ENCODE results near the gene ABCC6. TPM values are rescaled to one million over a fixed set of nuclear protein-coding genes. Genes with fewer than 3 reads are reported as not detected.

The ABCC6 gene
- total RNA-seq, 6 experiments from 2014 or later, result 0.18 TPM; not detected in 5

DNA sequence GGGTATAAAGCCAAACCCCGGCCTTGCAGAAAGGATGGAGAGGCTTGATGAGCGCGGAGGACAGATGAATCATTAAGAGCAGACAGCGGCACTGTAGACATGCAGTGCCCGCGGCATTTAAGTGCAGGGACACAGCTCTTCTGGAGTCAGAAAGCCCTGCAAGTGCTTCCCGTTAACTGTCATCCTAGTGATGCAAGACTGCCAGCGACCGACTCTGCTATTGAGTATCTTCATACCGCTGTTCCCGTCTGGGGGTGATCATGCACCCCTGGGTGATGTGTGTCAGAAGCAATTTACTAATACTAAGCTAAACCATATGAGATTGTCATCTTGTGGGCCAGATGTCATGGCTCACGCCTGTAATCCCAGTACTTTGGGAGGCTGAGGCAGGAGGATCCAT is 101.0 kb downstream of the ABCC6 start:
- H3K9me3 Mint-ChIP-seq, result peaks cover 16% of the 10 kb centered on the region
- no peak overlapping the region for H3K27ac Mint-ChIP-seq
- DNase-seq, result no peak
- no peak overlapping the region for H3K4me3 Mint-ChIP-seq
- H3K36me3 Mint-ChIP-seq (ENCODE audit: low read depth), result peaks cover 62% of the 10 kb centered on the region
- peaks cover 8% of the 10 kb centered on the region for H3K27me3 Mint-ChIP-seq (ENCODE audit: insufficient read depth)
- TF ChIP-seq, protein P1, sequence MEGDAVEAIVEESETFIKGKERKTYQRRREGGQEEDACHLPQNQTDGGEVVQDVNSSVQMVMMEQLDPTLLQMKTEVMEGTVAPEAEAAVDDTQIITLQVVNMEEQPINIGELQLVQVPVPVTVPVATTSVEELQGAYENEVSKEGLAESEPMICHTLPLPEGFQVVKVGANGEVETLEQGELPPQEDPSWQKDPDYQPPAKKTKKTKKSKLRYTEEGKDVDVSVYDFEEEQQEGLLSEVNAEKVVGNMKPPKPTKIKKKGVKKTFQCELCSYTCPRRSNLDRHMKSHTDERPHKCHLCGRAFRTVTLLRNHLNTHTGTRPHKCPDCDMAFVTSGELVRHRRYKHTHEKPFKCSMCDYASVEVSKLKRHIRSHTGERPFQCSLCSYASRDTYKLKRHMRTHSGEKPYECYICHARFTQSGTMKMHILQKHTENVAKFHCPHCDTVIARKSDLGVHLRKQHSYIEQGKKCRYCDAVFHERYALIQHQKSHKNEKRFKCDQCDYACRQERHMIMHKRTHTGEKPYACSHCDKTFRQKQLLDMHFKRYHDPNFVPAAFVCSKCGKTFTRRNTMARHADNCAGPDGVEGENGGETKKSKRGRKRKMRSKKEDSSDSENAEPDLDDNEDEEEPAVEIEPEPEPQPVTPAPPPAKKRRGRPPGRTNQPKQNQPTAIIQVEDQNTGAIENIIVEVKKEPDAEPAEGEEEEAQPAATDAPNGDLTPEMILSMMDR (IDR thresholded peaks at IDR 0.05), result no peak
- H3K4me1 Mint-ChIP-seq (ENCODE audit: low read depth), result no peaks in the 10 kb centered on the region

DNA sequence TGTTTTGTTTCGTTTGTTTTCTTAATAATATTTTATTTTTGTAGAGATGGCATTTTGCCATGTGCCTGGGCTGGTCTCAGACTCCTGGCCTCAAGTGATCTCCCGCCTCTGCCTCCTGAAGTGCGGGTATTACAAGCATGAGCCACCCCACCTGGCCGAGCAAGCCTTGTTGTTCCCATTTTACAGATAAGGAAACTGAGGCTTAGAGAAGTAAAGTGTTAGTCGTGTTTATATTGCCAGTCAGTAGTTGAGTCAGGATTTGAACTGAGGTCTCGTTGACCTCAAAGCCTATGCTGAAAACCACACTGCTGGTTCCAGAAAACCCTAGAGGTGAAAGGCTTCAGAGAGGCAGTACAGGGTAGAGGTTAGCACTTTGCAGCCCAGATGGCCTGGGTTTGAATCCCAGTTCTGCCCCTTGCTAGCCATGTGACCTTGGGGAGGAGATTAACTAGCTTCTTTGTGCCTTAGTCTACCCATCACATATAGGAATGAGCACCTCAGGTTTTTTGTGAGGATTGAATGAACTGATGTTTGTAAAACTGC is 102.0 kb downstream of the ABCC6 start:
- TF ChIP-seq, protein P1 (IDR thresholded peaks at IDR 0.05), result no peak
- H3K36me3 Mint-ChIP-seq (ENCODE audit: low read depth), result peaks cover 69% of the 10 kb centered on the region
- H3K9me3 Mint-ChIP-seq, result peaks cover 16% of the 10 kb centered on the region
- no peaks in the 10 kb centered on the region for H3K4me1 Mint-ChIP-seq (ENCODE audit: low read depth)
- H3K27ac Mint-ChIP-seq, result no peak overlapping the region
- H3K4me3 Mint-ChIP-seq, result no peak overlapping the region
- peaks cover 8% of the 10 kb centered on the region for H3K27me3 Mint-ChIP-seq (ENCODE audit: insufficient read depth)
- DNase-seq, result no peak

- Mint-ChIP-seq H3K9me3 (peaks cover 16% of the 10 kb centered on the region), H3K27ac (no peak overlapping the region), H3K4me1 (ENCODE audit: low read depth) (no peaks in the 10 kb centered on the region), H3K27me3 (ENCODE audit: insufficient read depth) (peaks cover 8% of the 10 kb centered on the region), H3K4me3 (no peak overlapping the region), H3K36me3 (ENCODE audit: low read depth) (peaks cover 65% of the 10 kb centered on the region)
- DNase-seq, result no peak
- TF ChIP-seq, protein P1 (IDR thresholded peaks at IDR 0.05), result no peak
These were observed 102.7 kb downstream of the ABCC6 start for GRCh38 chr16:16120382-16121184.

DNA sequence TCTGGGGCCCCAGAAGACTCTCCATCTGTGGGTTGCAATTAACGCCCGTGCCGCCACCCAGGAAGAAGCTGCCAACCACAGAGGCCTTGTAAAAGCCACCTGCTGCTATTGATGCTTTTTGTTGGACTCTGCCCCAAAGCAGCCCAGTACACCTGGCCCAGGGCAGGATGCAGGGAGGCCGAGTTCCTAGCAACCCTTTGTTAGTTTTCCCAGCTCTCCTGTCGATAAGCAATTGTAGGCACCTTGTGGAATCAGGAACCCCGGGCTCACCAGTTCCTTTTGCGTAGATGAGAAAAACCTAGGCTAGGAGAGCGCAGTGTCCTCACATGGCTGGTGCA is 103.3 kb downstream of the ABCC6 start:
- no peaks in the 10 kb centered on the region for H3K4me1 Mint-ChIP-seq (ENCODE audit: low read depth)
- H3K4me3 Mint-ChIP-seq, result no peak overlapping the region
- peaks cover 62% of the 10 kb centered on the region for H3K36me3 Mint-ChIP-seq (ENCODE audit: low read depth)
- H3K27me3 Mint-ChIP-seq (ENCODE audit: insufficient read depth), result peaks cover 8% of the 10 kb centered on the region
- no peak for DNase-seq
- H3K27ac Mint-ChIP-seq, result no peak overlapping the region
- TF ChIP-seq, protein P1 (IDR thresholded peaks at IDR 0.05), result no peak
- H3K9me3 Mint-ChIP-seq, result peaks cover 15% of the 10 kb centered on the region

GRCh38 chr16:16118337-16118736 is 105.0 kb downstream of the ABCC6 start:
- H3K9me3 Mint-ChIP-seq, result no peaks in the 10 kb centered on the region
- DNase-seq, result no peak
- no peaks in the 10 kb centered on the region for H3K4me1 Mint-ChIP-seq (ENCODE audit: low read depth)
- peaks cover 51% of the 10 kb centered on the region for H3K36me3 Mint-ChIP-seq (ENCODE audit: low read depth)
- TF ChIP-seq, protein P1 (IDR thresholded peaks at IDR 0.05), result no peak
- H3K4me3 Mint-ChIP-seq, result no peak overlapping the region
- H3K27ac Mint-ChIP-seq, result no peak overlapping the region
- H3K27me3 Mint-ChIP-seq (ENCODE audit: insufficient read depth), result peaks cover 8% of the 10 kb centered on the region
